ENCODE results near the gene TTC9.

- TF ChIP-seq POLR2A (IDR thresholded peaks at IDR 0.05), result no peak
- TF ChIP-seq, protein P1, sequence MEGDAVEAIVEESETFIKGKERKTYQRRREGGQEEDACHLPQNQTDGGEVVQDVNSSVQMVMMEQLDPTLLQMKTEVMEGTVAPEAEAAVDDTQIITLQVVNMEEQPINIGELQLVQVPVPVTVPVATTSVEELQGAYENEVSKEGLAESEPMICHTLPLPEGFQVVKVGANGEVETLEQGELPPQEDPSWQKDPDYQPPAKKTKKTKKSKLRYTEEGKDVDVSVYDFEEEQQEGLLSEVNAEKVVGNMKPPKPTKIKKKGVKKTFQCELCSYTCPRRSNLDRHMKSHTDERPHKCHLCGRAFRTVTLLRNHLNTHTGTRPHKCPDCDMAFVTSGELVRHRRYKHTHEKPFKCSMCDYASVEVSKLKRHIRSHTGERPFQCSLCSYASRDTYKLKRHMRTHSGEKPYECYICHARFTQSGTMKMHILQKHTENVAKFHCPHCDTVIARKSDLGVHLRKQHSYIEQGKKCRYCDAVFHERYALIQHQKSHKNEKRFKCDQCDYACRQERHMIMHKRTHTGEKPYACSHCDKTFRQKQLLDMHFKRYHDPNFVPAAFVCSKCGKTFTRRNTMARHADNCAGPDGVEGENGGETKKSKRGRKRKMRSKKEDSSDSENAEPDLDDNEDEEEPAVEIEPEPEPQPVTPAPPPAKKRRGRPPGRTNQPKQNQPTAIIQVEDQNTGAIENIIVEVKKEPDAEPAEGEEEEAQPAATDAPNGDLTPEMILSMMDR (IDR thresholded peaks at IDR 0.05), result no peak
Observed at GRCh38 chr14:70648346-70648745, 6.6 kb downstream of the TTC9 start.
